ENCODE measurements around the gene GSAP. TPM values are rescaled to one million over a fixed set of nuclear protein-coding genes. Genes with fewer than 3 reads are reported as not detected.
"Not testable (repeated sequence)": the region's sequence is repeated elsewhere in the genome, so short reads cannot be mapped to it uniquely, and the experiment has no call there.

GSAP gene
- total RNA-seq, 1 donor from 2014 or later: 19.6 TPM

- no peaks in the 10 kb centered on the region for H3K27me3 Mint-ChIP-seq (ENCODE audit: low read depth)
- DNase-seq (ENCODE audit: low spot score in 2 of 2, unreplicated experiment in 2 of 2): no peak
- H3K36me3 Mint-ChIP-seq: no peaks in the 10 kb centered on the region
- no peak overlapping the region for H3K4me3 Mint-ChIP-seq
- H3K9me3 Mint-ChIP-seq: no peaks in the 10 kb centered on the region
- peaks cover 13% of the 10 kb centered on the region for H3K4me1 Mint-ChIP-seq
- TF ChIP-seq CTCF (IDR thresholded peaks at IDR 0.05; ENCODE audit: unreplicated experiment): no peak
- peak overlapping the region; percentile 5 for H3K27ac Mint-ChIP-seq
Observed at GRCh38 chr7:77339726-77340125, 76.4 kb downstream of the GSAP start.

- no peaks in the 10 kb centered on the region for H3K9me3 Mint-ChIP-seq
- no peak overlapping the region for H3K4me3 Mint-ChIP-seq
- DNase-seq (ENCODE audit: low spot score in 2 of 2, unreplicated experiment in 2 of 2): no peak
- peaks cover 1% of the 10 kb centered on the region for H3K36me3 Mint-ChIP-seq
- peak overlapping the region; percentile 5 for H3K27ac Mint-ChIP-seq
- H3K4me1 Mint-ChIP-seq: peaks cover 13% of the 10 kb centered on the region
- no peaks in the 10 kb centered on the region for H3K27me3 Mint-ChIP-seq (ENCODE audit: low read depth)
- no peak for TF ChIP-seq CTCF (IDR thresholded peaks at IDR 0.05; ENCODE audit: unreplicated experiment)
Observed at GRCh38 chr7:77338883-77339629, 77.1 kb downstream of the GSAP start.

- Mint-ChIP-seq H3K36me3 (peaks cover 2% of the 10 kb centered on the region), H3K9me3 (no peaks in the 10 kb centered on the region), H3K4me1 (peaks cover 13% of the 10 kb centered on the region), H3K27ac (no peak overlapping the region), H3K4me3 (no peak overlapping the region), H3K27me3 (ENCODE audit: low read depth) (no peaks in the 10 kb centered on the region)
- DNase-seq (ENCODE audit: low spot score in 2 of 2, unreplicated experiment in 2 of 2): no peak
- no peak for TF ChIP-seq CTCF (IDR thresholded peaks at IDR 0.05; ENCODE audit: unreplicated experiment)
Observed at GRCh38 chr7:77338260-77338659, 77.9 kb downstream of the GSAP start.

GRCh38 chr7:77337456-77337990 lies 78.6 kb downstream of the GSAP start:
- H3K27me3 Mint-ChIP-seq (ENCODE audit: low read depth): no peaks in the 10 kb centered on the region
- no peak for TF ChIP-seq CTCF (IDR thresholded peaks at IDR 0.05; ENCODE audit: unreplicated experiment)
- no peaks in the 10 kb centered on the region for H3K9me3 Mint-ChIP-seq
- DNase-seq (ENCODE audit: low spot score in 2 of 2, unreplicated experiment in 2 of 2): no peak
- no peak overlapping the region for H3K27ac Mint-ChIP-seq
- H3K4me3 Mint-ChIP-seq: no peak overlapping the region
- peaks cover 13% of the 10 kb centered on the region for H3K4me1 Mint-ChIP-seq
- H3K36me3 Mint-ChIP-seq: peaks cover 2% of the 10 kb centered on the region

GRCh38 chr7:77335581-77335980 lies 80.6 kb downstream of the GSAP start:
- no peak for TF ChIP-seq CTCF (IDR thresholded peaks at IDR 0.05; ENCODE audit: unreplicated experiment)
- Mint-ChIP-seq H3K36me3 (peaks cover 2% of the 10 kb centered on the region), H3K4me3 (no peak overlapping the region), H3K27me3 (ENCODE audit: low read depth) (no peaks in the 10 kb centered on the region), H3K9me3 (no peaks in the 10 kb centered on the region), H3K4me1 (peaks cover 17% of the 10 kb centered on the region), H3K27ac (no peak overlapping the region)
- DNase-seq (ENCODE audit: low spot score in 2 of 2, unreplicated experiment in 2 of 2): no peak

- H3K4me3 Mint-ChIP-seq; H3K27ac Mint-ChIP-seq; DNase-seq (ENCODE audit: low spot score in 2 of 2, unreplicated experiment in 2 of 2); H3K4me1 Mint-ChIP-seq; H3K27me3 Mint-ChIP-seq (ENCODE audit: low read depth); H3K36me3 Mint-ChIP-seq; H3K9me3 Mint-ChIP-seq: not testable (repeated sequence)
Observed at GRCh38 chr7:77334039-77334438, 82.1 kb downstream of the GSAP start.

Data from mesothelial cell of epicardium (in vitro differentiated cells).